Measurements from ENCODE around the gene COMMD3. TPM values are rescaled to one million over a fixed set of nuclear protein-coding genes. Genes with fewer than 3 reads are reported as not detected.

Gene COMMD3
- total and polyA plus RNA-seq, 2 donors, result 40.9 to 46.8 TPM

GRCh38 chr10:22323538-22324305 is 7.5 kb downstream of the COMMD3 start:
- Histone ChIP-seq H3K4me3 (ENCODE audit: low read depth, low read length) (no peak overlapping the region), H3K4me1 (ENCODE audit: insufficient read depth) (no peaks in the 10 kb centered on the region), H3K36me3 (ENCODE audit: insufficient read depth) (no peaks in the 10 kb centered on the region), H3K27ac (ENCODE audit: low read depth) (no peak overlapping the region)
- 92% methylated on average over 5 of the region's 5 CpGs for WGBS
- DNase-seq (ENCODE audit: extremely low spot score), result no peak

- Histone ChIP-seq H3K27ac (ENCODE audit: low read depth) (no peak overlapping the region), H3K4me3 (ENCODE audit: low read depth, low read length) (no peak overlapping the region), H3K4me1 (ENCODE audit: insufficient read depth) (no peaks in the 10 kb centered on the region), H3K36me3 (ENCODE audit: insufficient read depth) (no peaks in the 10 kb centered on the region)
- no peak for DNase-seq (ENCODE audit: extremely low spot score)
- WGBS, result 82% methylated on average over 4 of the region's 4 CpGs
These were observed 8.2 kb downstream of the COMMD3 start for GRCh38 chr10:22324413-22324812.

DNA sequence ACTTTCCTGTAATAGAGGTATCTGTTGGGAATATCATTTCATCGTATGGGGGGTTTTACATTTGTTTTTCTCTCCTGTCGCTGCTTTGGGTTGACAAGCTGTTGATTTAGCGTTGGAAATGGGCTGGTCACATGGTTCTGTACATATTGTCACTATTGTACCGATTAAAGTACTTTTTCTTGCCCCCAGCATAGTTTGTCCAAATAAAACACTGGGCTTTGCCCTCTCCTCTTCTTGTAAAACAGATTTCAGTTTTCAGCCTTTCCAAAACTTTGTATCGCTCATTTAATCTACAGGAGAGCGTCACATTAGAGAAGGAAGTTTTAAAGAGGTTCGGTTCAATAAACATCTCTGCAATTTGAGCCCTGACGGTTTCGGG is 8.7 kb downstream of the COMMD3 start:
- 6% methylated on average over 9 of the region's 9 CpGs for WGBS
- peak overlapping the region; percentile 68 for H3K4me3 ChIP-seq (ENCODE audit: low read depth, low read length)
- H3K4me1 ChIP-seq (ENCODE audit: insufficient read depth), result no peaks in the 10 kb centered on the region
- H3K27ac ChIP-seq (ENCODE audit: low read depth), result no peak overlapping the region
- no peak for DNase-seq (ENCODE audit: extremely low spot score)
- peaks cover 1% of the 10 kb centered on the region for H3K36me3 ChIP-seq (ENCODE audit: insufficient read depth)

GRCh38 chr10:22325272-22326144 is 9.3 kb downstream of the COMMD3 start:
- no peak overlapping the region for H3K27ac ChIP-seq (ENCODE audit: low read depth)
- H3K4me1 ChIP-seq (ENCODE audit: insufficient read depth), result no peaks in the 10 kb centered on the region
- H3K4me3 ChIP-seq (ENCODE audit: low read depth, low read length), result peak overlapping the region; percentile 68
- 1% methylated on average over 92 of the region's 92 CpGs for WGBS
- no peak for DNase-seq (ENCODE audit: extremely low spot score)
- H3K36me3 ChIP-seq (ENCODE audit: insufficient read depth), result peaks cover 1% of the 10 kb centered on the region

GRCh38 chr10:22326145-22326702 is 10.0 kb downstream of the COMMD3 start:
- Histone ChIP-seq H3K27ac (ENCODE audit: low read depth) (no peak overlapping the region), H3K36me3 (ENCODE audit: insufficient read depth) (peaks cover 1% of the 10 kb centered on the region), H3K4me3 (ENCODE audit: low read depth, low read length) (peak overlapping the region; percentile 68), H3K4me1 (ENCODE audit: insufficient read depth) (no peaks in the 10 kb centered on the region)
- DNase-seq (ENCODE audit: extremely low spot score), result no peak
- WGBS, result 65% methylated on average over 8 of the region's 8 CpGs

DNA sequence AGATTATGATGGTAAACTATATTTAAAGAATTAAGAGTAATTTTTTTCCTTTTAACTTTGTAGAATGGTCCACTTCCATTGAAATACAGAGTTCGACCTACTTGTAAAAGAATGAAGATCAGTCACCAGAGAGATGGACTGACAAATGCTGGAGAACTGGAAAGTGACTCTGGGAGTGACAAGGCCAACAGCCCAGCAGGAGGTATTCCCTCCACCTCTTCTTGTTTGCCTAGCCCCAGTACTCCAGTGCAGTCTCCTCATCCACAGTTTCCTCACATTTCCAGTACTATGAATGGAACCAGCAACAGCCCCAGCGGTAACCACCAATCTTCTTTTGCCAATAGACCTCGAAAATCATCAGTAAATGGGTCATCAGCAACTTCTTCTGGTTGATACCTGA is 13.0 kb downstream of the COMMD3 start:
- no peak overlapping the region for H3K4me3 ChIP-seq (ENCODE audit: low read depth, low read length)
- peaks cover 1% of the 10 kb centered on the region for H3K36me3 ChIP-seq (ENCODE audit: insufficient read depth)
- H3K4me1 ChIP-seq (ENCODE audit: insufficient read depth), result no peaks in the 10 kb centered on the region
- no peak overlapping the region for H3K27ac ChIP-seq (ENCODE audit: low read depth)
- WGBS, result 96% methylated on average over 3 of the region's 3 CpGs
- no peak for DNase-seq (ENCODE audit: extremely low spot score)

GRCh38 chr10:22332116-22332692 is 16.0 kb downstream of the COMMD3 start:
- WGBS, result 94% methylated on average over 7 of the region's 7 CpGs
- no peak for DNase-seq (ENCODE audit: extremely low spot score)

GRCh38 chr10:22333167-22333974 is 17.2 kb downstream of the COMMD3 start:
- Histone ChIP-seq H3K36me3 (ENCODE audit: insufficient read depth) (peaks cover 1% of the 10 kb centered on the region), H3K27ac (ENCODE audit: low read depth) (no peak overlapping the region), H3K4me3 (ENCODE audit: low read depth, low read length) (no peak overlapping the region), H3K4me1 (ENCODE audit: insufficient read depth) (no peaks in the 10 kb centered on the region)
- no peak for DNase-seq (ENCODE audit: extremely low spot score)
- 55% methylated on average over 25 of the region's 25 CpGs for WGBS

More at GRCh38 chr10:22332116-22332692, 16.0 kb downstream of the COMMD3 start:
- Histone ChIP-seq H3K36me3 (ENCODE audit: insufficient read depth) (peaks cover 1% of the 10 kb centered on the region), H3K4me3 (ENCODE audit: low read depth, low read length) (no peak overlapping the region), H3K27ac (ENCODE audit: low read depth) (no peak overlapping the region), H3K4me1 (ENCODE audit: insufficient read depth) (no peaks in the 10 kb centered on the region)

- WGBS, result 44% methylated on average over 16 of the region's 16 CpGs
- Histone ChIP-seq H3K4me3 (ENCODE audit: low read depth, low read length) (no peak overlapping the region), H3K4me1 (ENCODE audit: insufficient read depth) (no peaks in the 10 kb centered on the region), H3K36me3 (ENCODE audit: insufficient read depth) (peaks cover 1% of the 10 kb centered on the region), H3K27ac (ENCODE audit: low read depth) (no peak overlapping the region)
- DNase-seq (ENCODE audit: extremely low spot score), result no peak
These were observed 17.7 kb downstream of the COMMD3 start for GRCh38 chr10:22333975-22334282.

DNA sequence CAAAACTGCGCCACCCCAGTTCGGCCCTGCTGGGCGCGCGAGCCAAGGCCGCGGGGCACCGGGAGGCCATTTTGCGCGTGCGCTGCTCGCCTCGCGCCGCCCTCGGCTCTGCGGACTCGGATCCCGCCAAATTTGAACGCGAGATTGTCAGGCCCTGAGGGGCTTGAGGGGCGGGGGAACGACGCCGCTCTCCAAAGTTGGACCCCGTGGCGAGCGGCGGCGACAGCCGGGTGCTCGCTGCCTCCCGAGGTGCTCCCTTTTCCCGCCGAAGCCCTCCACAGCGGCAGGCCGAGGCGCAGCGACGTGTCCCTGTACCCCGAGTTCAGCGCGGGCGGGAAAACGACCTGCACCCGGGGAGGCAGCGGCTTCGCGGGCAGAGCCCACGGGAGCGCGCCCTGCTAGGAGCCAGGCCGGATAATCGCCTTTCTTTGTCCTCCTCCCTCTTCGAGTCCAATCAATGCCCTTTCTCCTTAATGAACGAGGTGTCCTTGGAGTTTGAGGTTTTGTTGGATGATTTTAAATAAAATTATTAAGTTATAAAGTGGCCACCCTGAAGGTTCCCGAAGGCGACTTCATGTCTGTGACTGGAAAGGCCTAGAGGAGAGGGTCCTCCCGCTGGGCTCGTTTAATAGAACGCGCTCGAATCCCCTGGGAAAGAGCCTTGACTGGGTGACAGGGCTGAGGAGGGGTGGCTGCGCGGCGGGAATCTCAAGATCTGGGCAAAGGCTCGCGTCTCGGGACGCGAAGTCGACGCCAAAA is 18.4 kb downstream of the COMMD3 start:
- Histone ChIP-seq H3K4me1 (ENCODE audit: insufficient read depth) (no peaks in the 10 kb centered on the region), H3K36me3 (ENCODE audit: insufficient read depth) (peaks cover under 1% of the 10 kb centered on the region), H3K4me3 (ENCODE audit: low read depth, low read length) (peak overlapping the region; percentile 24), H3K27ac (ENCODE audit: low read depth) (no peak overlapping the region)
- no peak for DNase-seq (ENCODE audit: extremely low spot score)
- WGBS, result 6% methylated on average over 73 of the region's 73 CpGs

- no peaks in the 10 kb centered on the region for H3K4me1 ChIP-seq (ENCODE audit: insufficient read depth)
- no peak for DNase-seq (ENCODE audit: extremely low spot score)
- H3K27ac ChIP-seq (ENCODE audit: low read depth), result no peak overlapping the region
- no peaks in the 10 kb centered on the region for H3K36me3 ChIP-seq (ENCODE audit: insufficient read depth)
- 2% methylated on average over 71 of the region's 71 CpGs for WGBS
- H3K4me3 ChIP-seq (ENCODE audit: low read depth, low read length), result peak overlapping the region; percentile 24
These were observed 19.2 kb downstream of the COMMD3 start for GRCh38 chr10:22335173-22335933.

All from urinary bladder (tissue), 4 donors.